NCI-H748 (cell line): ENCODE data around the gene ZNF81.
"Not testable (repeated sequence)": the region's sequence is repeated elsewhere in the genome, so short reads cannot be mapped to it uniquely, and the experiment has no call there.

Experiments
- DNase-seq: peaks from one replicate; lab custom pipeline; 2025; ENCODE audit not compliant: unreplicated experiment; lab: John Stamatoyannopoulos, UW

Gene ZNF81

DNA sequence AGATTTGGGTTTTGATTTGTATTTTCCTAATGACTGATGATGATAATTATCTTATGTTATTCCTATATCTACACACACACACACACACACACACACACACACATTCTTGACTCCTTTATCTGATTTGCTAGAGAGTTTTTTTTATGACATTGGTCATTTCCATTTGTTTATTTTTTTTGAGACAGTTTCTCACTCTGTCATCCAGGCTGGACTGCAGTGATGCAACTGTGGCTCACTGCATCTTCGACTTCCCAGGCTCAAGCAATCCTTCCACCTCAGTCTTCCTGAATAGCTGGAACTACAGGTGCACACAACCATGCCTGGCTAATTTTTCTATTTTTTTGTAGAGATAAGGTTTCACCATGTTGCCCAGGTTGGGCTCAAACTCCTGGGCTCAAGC is 6.7 kb downstream of the ZNF81 start:
- DNase-seq = no peak

DNA sequence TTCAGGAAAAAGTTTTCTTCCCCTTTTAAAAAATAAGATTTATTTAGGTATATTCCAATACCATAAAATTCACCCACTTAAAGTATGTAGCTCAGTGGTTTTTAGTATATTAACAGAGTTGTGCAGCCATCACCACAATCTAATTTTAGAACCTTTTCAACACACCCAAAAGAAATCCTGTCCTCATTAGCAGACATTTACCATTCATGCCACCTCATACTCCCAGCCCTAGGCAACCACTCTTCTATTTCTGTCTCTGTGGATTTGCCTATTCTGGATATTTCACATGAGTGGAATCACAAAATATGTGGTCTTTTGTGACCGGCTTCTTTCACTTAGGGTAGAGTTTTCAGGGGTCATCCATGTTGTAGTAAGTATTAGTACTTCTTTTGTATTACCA is 7.4 kb downstream of the ZNF81 start:
- DNase-seq = no peak

DNA sequence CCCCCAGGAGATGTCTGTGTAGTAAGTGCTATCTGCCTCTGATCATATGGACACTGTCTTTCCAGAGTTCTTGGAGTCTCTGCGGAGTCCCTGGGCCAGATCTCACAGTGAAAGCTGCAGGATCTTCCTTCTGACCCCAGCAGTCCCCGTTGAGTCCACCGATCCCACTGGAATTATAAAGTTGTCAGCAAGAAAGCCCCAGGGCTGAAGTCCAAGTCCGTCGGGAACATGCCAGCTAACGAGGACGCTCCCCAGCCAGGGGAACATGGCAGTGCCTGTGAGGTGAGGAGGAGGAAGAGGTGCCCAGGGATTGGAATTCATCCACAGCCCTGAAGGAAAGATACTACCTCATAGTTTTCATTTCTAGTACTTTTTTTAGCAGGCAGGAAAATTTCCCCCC is 9.3 kb downstream of the ZNF81 start:
- no peak for DNase-seq

DNA sequence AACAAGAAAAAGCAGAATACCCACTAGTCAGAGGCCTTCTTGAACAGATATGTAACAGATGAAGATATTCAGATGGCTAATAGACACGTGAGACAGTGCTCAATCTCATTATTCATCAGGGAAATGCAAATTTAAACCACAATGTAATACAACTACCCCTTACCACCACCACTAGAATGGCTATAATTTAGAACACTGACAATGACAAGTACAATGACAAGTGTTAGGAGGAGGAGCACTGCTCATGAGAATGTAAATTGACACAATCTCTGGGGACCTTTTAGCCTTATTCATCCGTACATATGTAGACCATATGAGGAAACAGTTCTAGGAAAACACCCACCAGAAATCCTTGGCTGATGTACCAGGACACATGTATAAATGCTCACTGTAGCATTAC is 13.1 kb downstream of the ZNF81 start:
- no peak for DNase-seq

- not testable (repeated sequence) for DNase-seq
These were observed 13.7 kb downstream of the ZNF81 start for GRCh38 chrX:47850389-47850788.

GRCh38 chrX:47850901-47851300 is 14.2 kb downstream of the ZNF81 start:
- no peak for DNase-seq

DNA sequence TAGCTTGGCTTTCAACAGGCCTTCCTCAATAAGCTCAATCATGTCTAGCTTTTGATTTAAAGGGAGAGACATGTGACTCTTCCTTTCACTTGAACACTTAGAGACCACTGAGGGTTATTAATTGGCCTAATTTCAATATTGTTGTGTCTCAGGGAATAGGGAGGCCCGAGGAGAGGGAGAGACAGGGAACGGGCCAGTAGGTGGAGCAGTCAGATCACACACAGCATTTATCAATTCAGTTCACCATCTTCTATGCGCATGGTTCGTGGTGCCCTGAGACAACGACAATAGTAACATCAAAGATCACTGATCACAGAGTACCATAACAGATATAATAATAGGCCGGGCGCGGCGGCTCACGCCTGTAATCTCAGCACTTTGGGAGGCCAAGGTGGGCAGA is 17.8 kb downstream of the ZNF81 start:
- peak; percentile 13 for DNase-seq

DNA sequence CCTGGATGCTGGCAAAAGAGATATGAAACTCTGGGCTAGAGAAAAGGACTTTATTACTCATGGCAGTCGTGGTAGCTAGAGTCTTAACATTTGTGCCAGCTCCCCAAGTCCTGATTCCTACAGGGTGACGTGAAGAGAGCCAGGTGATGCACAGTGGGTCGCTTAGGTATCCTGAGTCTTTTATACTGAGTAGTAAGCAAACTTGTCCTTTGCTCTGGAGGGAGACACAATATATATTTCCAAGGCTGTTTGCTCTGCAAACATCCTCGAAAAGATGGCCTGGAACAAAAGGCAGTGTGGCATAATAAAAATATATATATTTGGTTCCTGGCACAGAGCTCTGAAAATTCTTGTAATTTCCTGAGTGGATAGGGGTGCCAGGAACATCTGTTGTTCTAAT is 23.0 kb downstream of the ZNF81 start:
- no peak for DNase-seq

DNA sequence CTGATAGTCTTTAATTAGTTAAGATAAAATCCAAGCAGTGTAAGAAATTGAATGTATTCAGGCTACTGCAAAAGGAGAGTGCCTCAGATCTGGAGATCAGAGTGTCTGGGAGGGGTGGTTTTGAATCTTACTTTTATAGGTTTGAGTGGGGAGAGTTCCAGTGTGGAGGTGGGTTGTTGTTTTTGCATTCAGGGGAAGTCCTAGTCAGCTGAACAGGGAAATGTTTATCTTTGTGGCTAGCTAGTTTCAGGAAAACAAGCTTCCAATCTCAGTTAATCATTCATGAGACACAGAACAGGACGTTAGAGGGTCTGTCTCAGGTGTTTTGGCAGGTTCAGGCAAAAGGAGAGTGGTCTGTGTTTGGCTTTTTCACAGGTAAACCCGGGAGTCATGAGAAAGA is 26.0 kb downstream of the ZNF81 start:
- no peak for DNase-seq

DNA sequence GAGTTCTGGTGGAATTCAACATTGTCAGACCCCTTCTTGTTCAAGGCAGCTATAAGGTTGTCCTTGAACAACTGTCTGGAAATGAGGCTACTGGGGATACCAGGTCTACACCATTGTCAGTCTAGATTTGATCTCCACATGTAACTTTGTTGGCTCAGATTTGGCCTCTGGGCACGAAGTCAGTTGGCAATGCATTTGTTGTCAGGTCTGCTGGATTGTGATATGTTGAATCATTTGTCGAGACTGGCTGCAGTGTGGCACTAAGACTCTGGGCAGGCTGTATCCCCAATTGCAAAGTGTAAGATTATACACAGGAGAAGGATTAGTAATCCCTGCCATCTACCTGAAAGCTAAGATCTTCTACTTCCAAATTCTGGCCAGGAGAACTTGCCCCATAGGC is 26.5 kb downstream of the ZNF81 start:
- DNase-seq = no peak

DNA sequence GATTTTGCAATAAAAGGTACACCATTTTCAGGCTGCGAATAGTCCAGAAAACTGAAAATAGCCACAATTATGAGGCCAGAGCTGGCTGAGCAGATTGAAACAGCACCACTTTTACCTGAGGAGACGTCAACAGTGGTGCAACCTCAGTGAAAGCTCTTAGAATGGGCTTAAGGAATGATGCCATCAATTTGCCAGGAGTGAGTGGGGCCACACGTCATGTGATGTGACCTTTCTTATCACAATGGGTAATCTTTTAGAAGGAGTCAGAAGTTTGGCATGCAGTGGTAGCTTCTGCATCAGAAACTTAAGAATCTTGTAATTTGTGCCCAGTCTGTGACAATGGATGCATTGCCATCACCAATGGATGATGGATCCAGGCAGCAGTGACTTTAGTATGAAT is 27.6 kb downstream of the ZNF81 start:
- no peak for DNase-seq

GRCh38 chrX:47864785-47865184 is 28.1 kb downstream of the ZNF81 start:
- no peak for DNase-seq

DNA sequence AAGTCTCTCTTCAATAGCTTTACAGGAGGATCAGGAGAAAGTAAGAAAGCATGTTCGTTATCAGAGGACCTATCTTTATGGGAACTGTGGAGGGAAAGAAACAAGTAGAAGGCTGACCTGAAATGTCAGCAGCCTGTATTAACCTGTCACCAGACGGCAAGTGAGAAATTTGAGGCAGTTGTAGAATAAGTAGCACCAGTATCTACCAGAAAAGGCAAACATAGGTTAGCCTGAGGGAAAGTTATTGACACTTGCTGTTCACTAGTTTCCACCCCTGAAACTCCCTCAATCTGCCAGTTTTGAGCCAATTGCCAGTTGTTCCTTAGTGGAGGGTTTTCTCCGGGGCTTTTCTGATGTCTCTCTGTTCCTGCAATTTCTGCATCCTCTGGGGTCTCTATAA is 36.4 kb downstream of the ZNF81 start:
- no peak for DNase-seq

DNA sequence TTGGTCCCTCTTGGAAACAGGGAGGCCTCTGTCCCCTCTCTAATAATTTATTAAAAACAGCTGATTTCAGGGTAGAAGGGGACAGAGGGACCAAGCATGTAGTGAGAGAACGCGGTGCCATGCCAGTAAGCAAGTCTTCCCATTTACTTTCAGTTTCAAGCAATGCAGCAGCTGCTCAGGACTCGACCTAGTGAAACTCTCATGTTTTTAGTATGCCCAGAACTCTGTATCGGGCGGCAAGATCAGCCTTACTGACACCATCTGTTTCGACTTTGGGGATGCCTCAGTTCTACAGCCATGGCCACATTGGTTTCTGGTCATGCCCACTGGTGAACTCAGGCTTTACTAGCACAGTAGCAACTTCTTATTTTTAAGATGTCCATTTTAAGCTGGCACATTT is 40.6 kb downstream of the ZNF81 start:
- no peak for DNase-seq

DNA sequence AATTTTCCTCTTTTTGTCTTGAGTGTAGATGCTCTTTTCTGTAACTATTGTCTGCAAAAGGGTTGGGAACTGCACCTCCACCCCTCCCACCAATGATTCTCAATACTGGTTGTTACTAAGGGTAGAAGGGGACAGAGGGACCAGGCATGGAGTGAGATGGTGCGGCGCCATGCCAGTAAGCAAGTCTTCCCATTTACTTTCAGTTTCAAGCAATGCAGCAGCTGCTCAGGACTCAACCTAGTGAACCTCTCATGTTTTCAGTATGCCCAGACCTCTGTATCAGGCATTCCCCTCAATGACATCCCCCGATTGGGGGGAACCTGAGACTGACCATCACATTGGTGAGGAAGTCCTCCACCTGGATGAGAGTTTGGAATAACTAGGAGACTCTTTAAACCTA is 41.5 kb downstream of the ZNF81 start:
- DNase-seq = no peak

DNA sequence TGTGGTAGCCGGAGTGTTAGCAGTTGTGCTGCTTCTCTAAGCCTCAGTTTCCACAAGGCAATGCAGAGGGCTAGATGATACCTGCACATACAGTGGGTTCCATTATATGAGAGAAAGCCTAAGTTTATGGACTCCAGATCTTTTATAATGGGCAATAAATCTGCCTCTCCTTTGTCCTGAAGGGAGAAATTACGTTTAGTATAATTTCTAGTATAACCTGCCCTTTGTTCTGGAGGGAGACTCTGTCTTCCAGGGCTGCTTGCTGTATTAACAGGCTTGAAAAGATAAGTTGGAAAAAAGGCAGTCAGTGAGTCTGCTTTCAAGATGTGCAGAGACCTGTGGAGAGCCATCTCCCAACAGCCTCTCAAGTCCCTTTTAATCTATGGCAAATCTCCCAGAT is 42.8 kb downstream of the ZNF81 start:
- DNase-seq = no peak

DNA sequence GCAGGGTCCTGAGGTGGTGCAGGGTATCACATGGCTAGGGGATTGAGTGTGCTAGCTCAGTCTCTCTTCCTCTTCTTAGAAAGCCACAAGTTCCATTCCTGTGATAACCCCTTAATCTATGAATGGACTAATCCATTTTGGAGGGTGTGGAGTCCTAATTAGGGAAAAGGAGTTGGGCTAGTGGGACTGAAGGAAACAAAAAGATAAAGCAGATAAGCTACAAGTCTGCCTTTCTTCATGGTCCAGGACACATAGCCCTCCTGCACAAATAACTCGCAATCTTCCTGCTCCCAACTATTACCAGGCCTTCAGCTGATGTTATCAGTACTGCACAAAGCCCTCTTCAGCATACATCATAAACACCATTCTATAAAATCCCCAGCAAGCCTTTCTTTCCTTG is 44.2 kb downstream of the ZNF81 start:
- no peak for DNase-seq

- no peak for DNase-seq
These were observed 48.8 kb downstream of the ZNF81 start for GRCh38 chrX:47885501-47885900.

DNA sequence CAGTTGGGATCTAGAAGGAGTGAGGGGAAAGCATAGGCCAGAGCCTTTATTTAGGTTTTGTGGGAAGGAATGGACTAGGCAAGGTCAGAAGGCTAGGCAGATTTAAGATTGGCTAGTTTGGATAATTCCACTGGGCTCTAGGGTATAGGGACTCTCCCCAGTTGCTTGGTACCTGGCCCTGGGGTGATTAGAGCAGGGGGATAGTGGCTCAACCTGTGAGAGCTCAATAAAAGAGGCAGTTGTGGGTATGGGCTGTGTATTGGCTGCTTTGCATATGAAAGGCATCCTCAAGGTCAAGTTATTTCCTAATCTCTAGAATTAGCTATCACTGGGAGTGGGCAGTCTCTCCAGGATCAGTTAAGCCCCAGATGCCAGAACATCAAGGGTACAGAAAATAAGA is 61.3 kb downstream of the ZNF81 start:
- no peak for DNase-seq

GRCh38 chrX:47900833-47901232 is 64.1 kb downstream of the ZNF81 start:
- DNase-seq = no peak

DNA sequence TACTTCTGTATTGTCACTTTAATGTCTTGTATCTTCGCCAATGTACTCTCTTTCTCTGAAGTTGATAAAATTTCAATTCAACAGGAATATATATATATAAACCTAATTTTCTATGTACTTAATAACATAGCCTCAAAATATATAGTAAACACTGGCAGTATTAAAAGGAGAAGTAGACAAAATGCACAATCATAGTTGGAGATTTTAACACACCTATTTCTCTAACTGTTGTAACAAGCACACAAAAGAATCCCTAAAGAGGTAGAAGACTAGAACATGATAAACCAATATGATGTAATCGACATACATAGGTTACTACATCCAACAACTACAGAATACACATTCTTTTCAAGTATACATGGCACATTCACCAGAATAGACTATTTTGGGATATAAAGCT is 65.5 kb downstream of the ZNF81 start:
- DNase-seq = no peak

DNA sequence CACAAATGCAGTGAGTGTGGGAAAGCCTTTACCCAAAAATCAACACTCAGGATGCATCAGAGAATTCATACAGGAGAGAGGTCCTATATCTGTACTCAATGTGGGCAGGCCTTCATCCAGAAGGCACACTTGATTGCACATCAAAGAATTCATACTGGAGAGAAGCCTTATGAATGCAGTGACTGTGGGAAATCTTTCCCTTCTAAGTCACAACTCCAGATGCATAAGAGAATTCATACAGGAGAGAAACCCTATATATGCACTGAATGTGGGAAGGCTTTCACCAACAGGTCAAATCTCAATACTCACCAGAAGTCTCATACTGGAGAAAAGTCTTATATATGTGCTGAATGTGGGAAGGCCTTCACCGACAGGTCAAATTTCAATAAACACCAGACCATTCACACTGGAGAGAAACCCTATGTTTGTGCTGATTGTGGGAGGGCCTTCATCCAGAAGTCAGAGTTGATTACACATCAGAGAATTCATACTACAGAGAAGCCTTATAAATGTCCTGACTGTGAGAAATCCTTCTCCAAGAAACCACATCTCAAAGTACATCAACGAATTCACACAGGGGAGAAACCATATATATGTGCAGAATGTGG is 79.3 kb downstream of the ZNF81 start:
- no peak for DNase-seq

DNA sequence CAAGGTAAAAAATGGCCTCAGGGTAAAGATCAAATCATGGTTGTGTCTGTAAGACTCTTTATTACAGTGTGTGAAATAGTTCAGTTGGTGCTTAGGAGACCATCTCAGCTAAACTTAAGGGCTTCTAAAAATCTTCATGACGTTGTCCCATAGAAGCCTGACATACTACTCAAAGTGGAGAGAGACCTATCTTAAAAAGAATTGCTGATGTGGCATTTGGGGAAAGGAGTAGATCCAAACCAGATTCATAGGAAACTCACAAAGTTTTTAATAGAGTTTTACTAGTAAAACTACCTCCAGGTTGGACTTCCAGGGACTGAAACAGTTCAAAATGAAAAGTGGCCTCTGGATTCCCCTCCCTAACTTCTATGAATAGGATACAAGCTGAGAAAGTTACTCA is 81.6 kb downstream of the ZNF81 start:
- DNase-seq = no peak

DNA sequence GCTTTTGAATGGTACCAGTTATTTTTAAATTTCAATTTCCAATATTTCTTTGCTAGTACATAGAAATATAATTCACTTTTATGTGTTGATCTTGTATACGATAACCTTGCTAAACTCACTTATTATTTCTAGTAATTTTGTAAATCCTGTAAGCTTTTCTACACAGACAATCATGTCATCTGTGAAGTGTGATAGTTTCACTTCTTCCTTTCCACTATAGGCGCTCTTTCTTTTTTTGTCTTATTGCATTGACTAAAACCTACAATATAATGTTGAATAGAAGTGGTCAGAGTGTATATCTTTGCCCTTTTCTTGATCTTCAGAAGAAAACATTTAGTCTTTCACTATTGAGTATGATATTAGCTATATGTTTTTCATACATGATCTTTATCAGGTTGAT is 90.5 kb downstream of the ZNF81 start:
- DNase-seq = no peak
